Measurements from ENCODE around the gene SOCS4.

Gene SOCS4

GRCh38 chr14:55053018-55053417 lies 26.0 kb downstream of the SOCS4 start:
- Mint-ChIP-seq H3K9me3 (no peaks in the 10 kb centered on the region), H3K4me1 (peaks cover 29% of the 10 kb centered on the region), H3K36me3 (ENCODE audit: low read depth) (peaks cover 50% of the 10 kb centered on the region), H3K27ac (peak overlapping the region; percentile 99 to 100 (median 100)), H3K4me3 (peak overlapping the region; percentile 86 to 93 (median 93)), H3K27me3 (ENCODE audit: low read depth) (no peaks in the 10 kb centered on the region)
- TF ChIP-seq CTCF (IDR thresholded peaks at IDR 0.05; ENCODE audit: unreplicated experiment in 3 of 3), result no peak

GRCh38 chr14:55053500-55053899 lies 26.5 kb downstream of the SOCS4 start:
- no peak for TF ChIP-seq CTCF (IDR thresholded peaks at IDR 0.05; ENCODE audit: unreplicated experiment in 3 of 3)

GRCh38 chr14:55054098-55054497 lies 27.1 kb downstream of the SOCS4 start:
- no peaks in the 10 kb centered on the region for H3K9me3 Mint-ChIP-seq
- no peak for TF ChIP-seq CTCF (IDR thresholded peaks at IDR 0.05; ENCODE audit: unreplicated experiment in 3 of 3)
- peak overlapping the region; percentile 21 to 77 (median 38) for H3K27ac Mint-ChIP-seq

More at GRCh38 chr14:55053500-55053899, 26.5 kb downstream of the SOCS4 start:
- Mint-ChIP-seq H3K36me3 (ENCODE audit: low read depth) (peaks cover 55% of the 10 kb centered on the region), H3K27me3 (ENCODE audit: low read depth) (no peaks in the 10 kb centered on the region), H3K4me3 (peak overlapping the region; percentile 86 to 93 (median 93)), H3K9me3 (no peaks in the 10 kb centered on the region), H3K27ac (peak overlapping the region; percentile 99 to 100 (median 100)), H3K4me1 (peaks cover 29% of the 10 kb centered on the region)

GRCh38 chr14:55057919-55058318 lies 30.9 kb downstream of the SOCS4 start:
- TF ChIP-seq CTCF (IDR thresholded peaks at IDR 0.05; ENCODE audit: unreplicated experiment in 3 of 3), result no peak
- Mint-ChIP-seq H3K9me3 (no peaks in the 10 kb centered on the region), H3K27me3 (ENCODE audit: low read depth) (no peaks in the 10 kb centered on the region), H3K4me3 (no peak overlapping the region), H3K36me3 (ENCODE audit: low read depth) (peaks cover 83% of the 10 kb centered on the region), H3K27ac (no peak overlapping the region), H3K4me1 (peaks cover 29% of the 10 kb centered on the region)

More at GRCh38 chr14:55054098-55054497, 27.1 kb downstream of the SOCS4 start:
- Mint-ChIP-seq H3K4me1 (peaks cover 29% of the 10 kb centered on the region), H3K27me3 (ENCODE audit: low read depth) (no peaks in the 10 kb centered on the region), H3K4me3 (peak overlapping the region; percentile 55 to 86 (median 72)), H3K36me3 (ENCODE audit: low read depth) (peaks cover 55% of the 10 kb centered on the region)

GRCh38 chr14:55059333-55059732 lies 32.3 kb downstream of the SOCS4 start:
- H3K27ac Mint-ChIP-seq, result no peak overlapping the region
- H3K9me3 Mint-ChIP-seq, result no peaks in the 10 kb centered on the region
- no peak for TF ChIP-seq CTCF (IDR thresholded peaks at IDR 0.05; ENCODE audit: unreplicated experiment in 3 of 3)
- H3K4me3 Mint-ChIP-seq, result no peak overlapping the region
- H3K4me1 Mint-ChIP-seq, result peaks cover 21% of the 10 kb centered on the region
- H3K36me3 Mint-ChIP-seq (ENCODE audit: low read depth), result peaks cover 80% of the 10 kb centered on the region
- no peaks in the 10 kb centered on the region for H3K27me3 Mint-ChIP-seq (ENCODE audit: low read depth)

All from nephron (organoid).